ENCODE measurements around the gene MAP4K5. TPM values are rescaled to one million over a fixed set of nuclear protein-coding genes. Genes with fewer than 3 reads are reported as not detected.

MAP4K5 gene
- total RNA-seq, 1 experiment from 2014 or later: 39.1 TPM

GRCh38 chr14:50394713-50395112 lies 137.7 kb downstream of the MAP4K5 start:
- ChIA-PET RAD21 (ENCODE audit: low non-redundant PET in 1 of 2, low total read pairs in 2 of 2, uncharacterized antibody in 2 of 2, unreplicated experiment in 2 of 2) (interaction anchor here in 1 of 2 experiments (1.2 kb wide), 1 partner anchor 73 kb away, joined by 4 read pairs; no protein-coding TSS in a partner anchor), CTCF (no interaction called here), POLR2A (no interaction called here)
- no peaks in the 10 kb centered on the region for H4K20me1 ChIP-seq (ENCODE audit: insufficient read depth)
- H3K4me3 ChIP-seq (replicated peaks in 1 of 2; ENCODE audit: low read depth in 1 of 2, low read length in 2 of 2): no peak overlapping the region
- no peak overlapping the region for H3K27ac ChIP-seq (ENCODE audit: low read depth, low read length)
- intact Hi-C loops (cut with micrococcal nuclease): loop anchor here (5.0 kb wide), 1 partner anchor 72 kb away; no protein-coding TSS in a partner anchor
- no peak for TF ChIP-seq TCF7L2 (IDR thresholded peaks at IDR 0.05; ENCODE audit: borderline replicate concordance, extremely low read depth, insufficient read depth, insufficient read length)
- TF ChIP-seq ZNF274 (IDR thresholded peaks at IDR 0.05; ENCODE audit: low read depth, low read length): no peak
- TF ChIP-seq, protein P1, sequence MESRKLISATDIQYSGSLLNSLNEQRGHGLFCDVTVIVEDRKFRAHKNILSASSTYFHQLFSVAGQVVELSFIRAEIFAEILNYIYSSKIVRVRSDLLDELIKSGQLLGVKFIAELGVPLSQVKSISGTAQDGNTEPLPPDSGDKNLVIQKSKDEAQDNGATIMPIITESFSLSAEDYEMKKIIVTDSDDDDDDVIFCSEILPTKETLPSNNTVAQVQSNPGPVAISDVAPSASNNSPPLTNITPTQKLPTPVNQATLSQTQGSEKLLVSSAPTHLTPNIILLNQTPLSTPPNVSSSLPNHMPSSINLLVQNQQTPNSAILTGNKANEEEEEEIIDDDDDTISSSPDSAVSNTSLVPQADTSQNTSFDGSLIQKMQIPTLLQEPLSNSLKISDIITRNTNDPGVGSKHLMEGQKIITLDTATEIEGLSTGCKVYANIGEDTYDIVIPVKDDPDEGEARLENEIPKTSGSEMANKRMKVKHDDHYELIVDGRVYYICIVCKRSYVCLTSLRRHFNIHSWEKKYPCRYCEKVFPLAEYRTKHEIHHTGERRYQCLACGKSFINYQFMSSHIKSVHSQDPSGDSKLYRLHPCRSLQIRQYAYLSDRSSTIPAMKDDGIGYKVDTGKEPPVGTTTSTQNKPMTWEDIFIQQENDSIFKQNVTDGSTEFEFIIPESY (IDR thresholded peaks at IDR 0.05; ENCODE audit: extremely low read depth, insufficient replicate concordance, low read length): no peak
- TF ChIP-seq SRF (IDR thresholded peaks at IDR 0.05; ENCODE audit: low read depth): no peak
- H2AFZ ChIP-seq (ENCODE audit: low read depth, low read length, poor library complexity, severe bottlenecking): no peak overlapping the region
- no peak for DNase-seq (ENCODE audit: low read depth, low spot score)
- no peaks in the 10 kb centered on the region for H3K27me3 ChIP-seq (ENCODE audit: insufficient read depth, low read length)
- no peaks in the 10 kb centered on the region for H3K36me3 ChIP-seq (ENCODE audit: control insufficient read depth in 1 of 2, insufficient read depth in 2 of 2, low read length in 2 of 2)
- no peaks in the 10 kb centered on the region for H3K9me2 ChIP-seq (ENCODE audit: insufficient read depth)
- no TSS peak for BruUV-seq (replicated peaks)
- no peak overlapping the region for H3K9ac ChIP-seq (ENCODE audit: low read length)
- no peak for ATAC-seq
- H3K4me2 ChIP-seq (ENCODE audit: low read length): no peak overlapping the region
- H3K79me2 ChIP-seq (ENCODE audit: insufficient read depth, low read length): no peaks in the 10 kb centered on the region
- H3K4me1 ChIP-seq (ENCODE audit: control insufficient read depth in 1 of 2, insufficient read depth in 2 of 2, low read length in 2 of 2): peaks cover 10 to 31% of the 10 kb centered on the region in 2 experiments
- H3K9me3 ChIP-seq (ENCODE audit: control insufficient read depth in 1 of 2, insufficient read depth in 1 of 2, low read depth in 1 of 2, low read length in 2 of 2): no peaks in the 10 kb centered on the region

DNA sequence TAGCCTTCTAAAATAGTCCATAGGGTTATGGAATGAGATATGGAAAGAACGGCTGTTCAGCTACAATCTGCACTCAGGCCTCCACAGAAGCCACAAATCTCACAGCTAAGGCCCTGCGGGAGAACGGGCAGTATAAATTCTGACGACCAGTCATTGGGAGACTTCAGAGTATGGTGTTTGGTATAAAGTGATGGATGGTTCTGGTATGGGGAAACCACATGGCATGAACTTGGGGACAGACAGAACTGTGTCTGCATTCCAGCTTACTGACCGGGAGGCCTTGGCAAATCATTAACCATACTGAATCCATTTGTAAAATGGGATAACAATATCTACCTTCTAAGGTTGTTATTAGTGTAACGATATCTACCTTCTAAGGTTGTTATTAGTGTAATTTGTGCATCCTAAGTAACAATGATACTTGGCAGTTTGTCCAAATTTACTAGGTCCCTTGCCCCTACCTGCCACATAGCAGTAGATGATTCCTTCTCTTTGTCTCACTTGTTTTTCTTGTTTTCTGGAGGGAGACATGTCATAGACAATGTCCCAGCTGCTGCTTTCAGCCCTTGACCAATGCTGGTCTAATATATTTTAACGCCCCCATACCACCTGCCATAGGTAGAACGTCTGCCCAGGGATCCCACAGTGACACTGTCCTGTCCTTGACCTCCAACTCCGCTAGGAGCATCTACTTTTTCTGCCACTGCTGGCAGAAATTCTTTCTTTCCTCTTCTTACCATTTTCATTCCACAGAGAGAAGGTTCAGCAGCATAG lies 142.5 kb downstream of the MAP4K5 start:
- DNase-seq (ENCODE audit: low read depth, low spot score): no peak
- Histone ChIP-seq H3K36me3 (ENCODE audit: control insufficient read depth in 1 of 2, insufficient read depth in 2 of 2, low read length in 2 of 2) (no peaks in the 10 kb centered on the region), H3K9ac (ENCODE audit: low read length) (no peak overlapping the region), H3K27me3 (ENCODE audit: insufficient read depth, low read length) (no peaks in the 10 kb centered on the region), H3K4me2 (ENCODE audit: low read length) (no peak overlapping the region), H3K9me3 (ENCODE audit: control insufficient read depth in 1 of 2, insufficient read depth in 1 of 2, low read depth in 1 of 2, low read length in 2 of 2) (no peaks in the 10 kb centered on the region), H3K4me3 (replicated peaks in 1 of 2; ENCODE audit: low read depth in 1 of 2, low read length in 2 of 2) (no peak overlapping the region), H3K27ac (ENCODE audit: low read depth, low read length) (no peak overlapping the region), H3K4me1 (ENCODE audit: control insufficient read depth in 1 of 2, insufficient read depth in 2 of 2, low read length in 2 of 2) (peaks cover 0 to 8% of the 10 kb centered on the region in 2 experiments; a peak in 1 of 4 replicates), H4K20me1 (ENCODE audit: insufficient read depth) (no peaks in the 10 kb centered on the region), H3K79me2 (ENCODE audit: insufficient read depth, low read length) (no peaks in the 10 kb centered on the region), H2AFZ (ENCODE audit: low read depth, low read length, poor library complexity, severe bottlenecking) (no peak overlapping the region), H3K9me2 (ENCODE audit: insufficient read depth) (no peaks in the 10 kb centered on the region)
- POLR2A ChIA-PET: no interaction called here
- CTCF ChIA-PET: no interaction called here
- ATAC-seq: no peak
- intact Hi-C loops (cut with micrococcal nuclease): no loop called here
- no TSS peak for BruUV-seq (replicated peaks)
- RAD21 ChIA-PET (ENCODE audit: low non-redundant PET in 1 of 2, low total read pairs in 2 of 2, uncharacterized antibody in 2 of 2, unreplicated experiment in 2 of 2): no interaction called here
- TF ChIP-seq EGR1 (IDR thresholded peaks at IDR 0.05; ENCODE audit: low read depth) (no peak), CEBPB (IDR thresholded peaks at IDR 0.05; ENCODE audit: low read depth) (no peak), POLR2AphosphoS5 (IDR thresholded peaks at IDR 0.05; ENCODE audit: low read depth, low read length) (no peak), ATF3 (IDR thresholded peaks at IDR 0.05) (no peak), TCF7L2 (IDR thresholded peaks at IDR 0.05; ENCODE audit: borderline replicate concordance, extremely low read depth, insufficient read depth, insufficient read length) (no peak), FOSL1 (IDR thresholded peaks at IDR 0.05; ENCODE audit: low read depth) (no peak), MAX (IDR thresholded peaks at IDR 0.05) (no peak), SIN3A (IDR thresholded peaks at IDR 0.05; ENCODE audit: low read depth) (no peak), SP1 (IDR thresholded peaks at IDR 0.05; ENCODE audit: low read depth) (no peak), EZH2phosphoT487 (IDR thresholded peaks at IDR 0.05; ENCODE audit: borderline replicate concordance) (no peak), RAD21 (IDR thresholded peaks at IDR 0.05; ENCODE audit: low read depth) (no peak), YY1 (IDR thresholded peaks at IDR 0.05; ENCODE audit: extremely low read depth, insufficient replicate concordance, low read depth, low read length) (no peak)
- TF ChIP-seq, protein P1 (IDR thresholded peaks at IDR 0.05; ENCODE audit: extremely low read depth, insufficient replicate concordance, low read length): no peak
